Midbrain (tissue), 1 donor: ENCODE results near the gene PLCD3.
A peak's percentile ranks its signal among the peaks of the same experiment; 100 is the strongest.

Source experiments
- DNase-seq: peaks from one replicate; lab custom pipeline; 2025; lab: John Stamatoyannopoulos, UW

PLCD3 gene

DNA sequence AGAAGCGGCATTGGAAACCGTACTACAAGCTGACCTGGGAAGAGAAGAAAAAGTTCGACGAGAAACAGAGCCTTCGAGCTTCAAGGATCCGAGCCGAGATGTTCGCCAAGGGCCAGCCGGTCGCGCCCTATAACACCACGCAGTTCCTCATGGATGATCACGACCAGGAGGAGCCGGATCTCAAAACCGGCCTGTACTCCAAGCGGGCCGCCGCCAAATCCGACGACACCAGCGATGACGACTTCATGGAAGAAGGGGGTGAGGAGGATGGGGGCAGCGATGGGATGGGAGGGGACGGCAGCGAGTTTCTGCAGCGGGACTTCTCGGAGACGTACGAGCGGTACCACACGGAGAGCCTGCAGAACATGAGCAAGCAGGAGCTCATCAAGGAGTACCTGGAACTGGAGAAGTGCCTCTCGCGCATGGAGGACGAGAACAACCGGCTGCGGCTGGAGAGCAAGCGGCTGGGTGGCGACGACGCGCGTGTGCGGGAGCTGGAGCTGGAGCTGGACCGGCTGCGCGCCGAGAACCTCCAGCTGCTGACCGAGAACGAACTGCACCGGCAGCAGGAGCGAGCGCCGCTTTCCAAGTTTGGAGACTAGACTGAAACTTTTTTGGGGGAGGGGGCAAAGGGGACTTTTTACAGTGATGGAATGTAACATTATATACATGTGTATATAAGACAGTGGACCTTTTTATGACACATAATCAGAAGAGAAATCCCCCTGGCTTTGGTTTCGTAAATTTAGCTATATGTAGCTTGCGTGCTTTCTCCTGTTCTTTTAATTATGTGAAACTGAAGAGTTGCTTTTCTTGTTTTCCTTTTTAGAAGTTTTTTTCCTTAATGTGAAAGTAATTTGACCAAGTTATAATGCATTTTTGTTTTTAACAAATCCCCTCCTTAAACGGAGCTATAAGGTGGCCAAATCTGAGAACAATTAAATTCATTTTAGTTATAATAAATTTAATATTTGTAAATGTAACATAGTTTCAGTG is 17.7 kb upstream of the PLCD3 start:
- DNase-seq = peak; percentile 65

DNA sequence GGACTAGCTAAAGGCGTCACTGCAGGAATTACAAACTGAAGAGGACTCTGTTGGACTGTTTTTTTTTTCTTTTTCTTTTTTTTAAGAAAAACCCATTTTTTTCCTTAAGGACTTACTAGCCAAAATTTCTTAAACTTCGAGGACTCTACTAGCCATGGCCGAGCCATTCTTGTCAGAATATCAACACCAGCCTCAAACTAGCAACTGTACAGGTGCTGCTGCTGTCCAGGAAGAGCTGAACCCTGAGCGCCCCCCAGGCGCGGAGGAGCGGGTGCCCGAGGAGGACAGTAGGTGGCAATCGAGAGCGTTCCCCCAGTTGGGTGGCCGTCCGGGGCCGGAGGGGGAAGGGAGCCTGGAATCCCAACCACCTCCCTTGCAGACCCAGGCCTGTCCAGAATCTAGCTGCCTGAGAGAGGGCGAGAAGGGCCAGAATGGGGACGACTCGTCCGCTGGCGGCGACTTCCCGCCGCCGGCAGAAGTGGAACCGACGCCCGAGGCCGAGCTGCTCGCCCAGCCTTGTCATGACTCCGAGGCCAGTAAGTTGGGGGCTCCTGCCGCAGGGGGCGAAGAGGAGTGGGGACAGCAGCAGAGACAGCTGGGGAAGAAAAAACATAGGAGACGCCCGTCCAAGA is 16.8 kb upstream of the PLCD3 start:
- DNase-seq = peak; percentile 84

DNA sequence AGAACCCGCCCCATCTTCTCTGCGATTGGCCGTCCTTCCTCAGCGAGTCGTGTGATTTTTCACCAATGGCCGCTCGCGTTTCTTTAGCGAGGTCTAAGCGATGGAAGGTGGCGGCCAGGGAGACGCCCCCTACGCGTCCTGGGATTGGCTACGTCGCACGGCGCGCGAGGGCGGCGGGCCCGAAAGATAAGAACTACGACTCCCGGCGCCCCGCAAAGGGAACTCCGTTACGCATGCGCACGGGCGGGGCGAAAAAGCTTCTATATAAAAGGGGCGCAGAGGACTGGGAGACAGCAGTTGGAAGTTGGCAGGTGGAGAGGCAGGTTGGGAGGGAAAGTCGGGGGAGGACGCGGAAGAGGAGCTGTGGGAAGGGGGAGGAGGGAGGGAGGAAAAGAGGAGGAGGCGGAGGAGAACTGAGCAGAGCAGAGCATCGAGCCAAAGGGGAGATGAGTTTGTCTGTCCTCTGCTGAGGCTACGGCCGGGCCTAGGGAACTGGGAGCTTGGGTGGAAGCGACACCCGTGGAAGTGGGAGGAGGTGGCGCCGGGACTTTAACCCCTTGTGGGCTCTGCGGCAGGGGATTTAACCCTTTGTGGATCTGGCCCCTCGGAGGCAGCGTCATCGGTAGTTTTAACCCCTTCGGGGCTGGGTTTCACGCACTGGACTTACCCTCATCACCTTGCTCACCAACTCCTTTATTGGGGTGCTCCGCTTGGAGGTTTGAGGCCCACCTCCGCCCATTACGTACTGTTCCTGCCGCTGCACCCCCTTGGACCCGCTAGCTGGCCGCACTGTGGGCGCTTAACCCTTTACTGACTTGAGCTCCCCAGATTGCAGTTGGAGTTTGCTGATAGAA is 16.1 kb upstream of the PLCD3 start, which contains the start of gene HEXIM1:
HEXIM1 (plus strand) TSS at position 293 of the 854 bp plus-strand sequence. CDS start 716 bp downstream, outside the sequence.
- peak; percentile 100 for DNase-seq

DNA sequence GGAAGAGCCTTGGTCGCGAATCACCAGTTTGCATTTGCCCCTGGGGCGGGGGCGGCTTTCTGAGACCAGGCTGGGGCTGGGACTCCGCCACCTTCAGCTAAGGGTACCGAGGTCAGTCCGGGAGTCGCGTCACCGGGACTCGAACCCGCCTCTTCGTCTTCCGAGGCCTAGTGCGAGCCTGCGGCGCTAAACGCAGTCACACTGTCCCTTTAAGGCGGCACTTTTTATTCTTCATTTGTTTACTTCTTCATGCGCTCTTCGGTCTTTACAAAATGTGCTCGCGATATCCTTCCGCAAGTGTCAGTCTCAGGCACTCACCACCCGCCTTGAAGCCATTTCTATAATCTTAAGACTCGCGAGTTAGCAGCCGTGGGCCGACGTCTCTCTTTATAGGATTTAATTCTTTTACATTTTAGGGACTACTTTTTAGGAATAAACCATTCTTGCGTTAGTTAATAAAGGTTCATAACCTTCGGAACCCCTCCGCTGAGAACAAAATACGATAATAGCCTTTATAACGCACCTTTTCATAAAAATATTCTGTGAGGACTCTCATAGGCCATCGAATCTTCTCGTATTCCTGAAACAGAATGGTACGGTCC is 15.4 kb upstream of the PLCD3 start:
- peak; percentile 91 for DNase-seq

DNA sequence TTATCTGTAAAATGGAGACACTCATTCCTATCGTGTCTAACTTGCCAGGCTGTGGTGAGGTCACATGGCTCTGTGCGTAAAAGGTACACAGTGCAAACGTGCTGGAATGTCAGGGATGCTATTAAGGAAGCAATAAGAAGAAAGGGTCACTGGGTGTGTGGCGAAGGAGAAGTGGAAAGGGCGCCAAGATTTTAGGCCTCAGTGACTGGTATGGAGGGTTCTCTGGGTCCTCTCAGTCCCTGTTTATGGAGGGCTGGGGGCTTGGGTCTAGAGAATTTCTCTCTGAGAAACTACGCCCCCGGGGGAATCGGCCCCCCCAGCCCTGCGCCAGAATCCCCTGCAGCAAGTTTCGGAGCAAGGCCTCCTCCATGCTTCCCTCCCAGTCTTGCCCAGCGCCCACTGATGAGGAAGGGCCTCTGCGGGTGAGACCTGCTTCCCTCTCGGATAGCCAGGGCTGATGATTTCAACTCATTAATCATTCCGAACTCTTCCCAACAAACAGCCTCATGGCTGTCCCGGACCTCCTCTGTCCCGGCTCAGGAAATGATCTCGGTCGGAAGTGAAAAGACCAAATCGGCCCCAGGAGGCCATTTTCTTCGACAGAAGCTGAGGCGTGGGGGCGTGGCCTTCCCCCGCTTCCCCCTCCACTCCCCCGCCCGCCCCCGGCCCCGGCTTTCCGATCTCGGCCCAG is 14.7 kb upstream of the PLCD3 start:
- peak; percentile 81 for DNase-seq

DNA sequence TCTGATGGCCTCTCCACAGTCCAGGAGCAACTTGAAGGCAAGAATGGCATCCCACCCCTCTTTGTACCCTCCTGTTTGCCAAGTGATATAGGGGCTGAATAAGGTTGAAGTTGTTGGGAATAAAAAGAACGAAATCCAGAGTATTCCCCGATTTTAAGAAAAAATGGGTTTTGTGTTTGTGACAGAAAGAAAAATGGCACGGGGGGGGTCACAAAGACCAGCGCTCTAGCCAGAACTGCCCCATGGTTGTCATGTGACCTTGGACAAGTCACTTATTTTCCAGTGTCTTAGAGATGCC is 14.2 kb upstream of the PLCD3 start:
- no peak for DNase-seq

DNA sequence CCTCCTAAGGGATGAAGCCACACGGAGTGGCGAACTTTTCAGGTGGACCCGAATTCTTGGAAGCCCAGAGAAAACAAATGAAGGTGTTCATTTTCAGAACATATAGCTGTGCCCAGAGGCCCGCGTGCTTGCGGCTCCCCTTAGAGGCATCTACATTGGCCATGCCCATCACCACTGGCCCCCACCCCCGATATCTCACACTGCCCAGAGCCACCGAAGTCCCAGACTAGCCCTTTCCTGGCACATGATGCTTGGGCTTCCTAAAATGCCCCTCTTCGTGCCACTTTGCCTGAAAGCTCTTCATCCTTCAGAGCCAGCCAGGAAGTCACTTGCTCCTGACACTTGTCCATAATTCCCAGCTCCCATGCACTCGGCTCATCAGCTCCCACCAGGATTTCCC is 13.9 kb upstream of the PLCD3 start:
- no peak for DNase-seq

DNA sequence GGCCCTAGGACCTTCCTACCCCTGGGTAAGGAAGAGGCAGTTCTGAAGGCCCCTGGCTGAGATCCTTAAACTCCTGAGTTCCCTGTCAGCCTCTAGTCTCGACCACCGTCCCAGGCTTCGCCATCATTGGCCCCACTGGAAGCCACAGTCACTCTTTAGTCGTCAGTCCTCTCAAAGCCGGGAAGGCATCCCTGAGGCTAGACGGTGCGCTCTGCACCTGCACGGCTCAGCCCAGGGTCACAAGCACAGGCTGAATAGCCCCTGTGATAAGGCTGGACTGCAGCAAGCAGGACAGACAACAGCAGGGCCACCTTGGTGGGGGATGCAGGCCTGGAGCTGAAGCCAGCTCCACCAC is 12.7 kb upstream of the PLCD3 start:
- no peak for DNase-seq

DNA sequence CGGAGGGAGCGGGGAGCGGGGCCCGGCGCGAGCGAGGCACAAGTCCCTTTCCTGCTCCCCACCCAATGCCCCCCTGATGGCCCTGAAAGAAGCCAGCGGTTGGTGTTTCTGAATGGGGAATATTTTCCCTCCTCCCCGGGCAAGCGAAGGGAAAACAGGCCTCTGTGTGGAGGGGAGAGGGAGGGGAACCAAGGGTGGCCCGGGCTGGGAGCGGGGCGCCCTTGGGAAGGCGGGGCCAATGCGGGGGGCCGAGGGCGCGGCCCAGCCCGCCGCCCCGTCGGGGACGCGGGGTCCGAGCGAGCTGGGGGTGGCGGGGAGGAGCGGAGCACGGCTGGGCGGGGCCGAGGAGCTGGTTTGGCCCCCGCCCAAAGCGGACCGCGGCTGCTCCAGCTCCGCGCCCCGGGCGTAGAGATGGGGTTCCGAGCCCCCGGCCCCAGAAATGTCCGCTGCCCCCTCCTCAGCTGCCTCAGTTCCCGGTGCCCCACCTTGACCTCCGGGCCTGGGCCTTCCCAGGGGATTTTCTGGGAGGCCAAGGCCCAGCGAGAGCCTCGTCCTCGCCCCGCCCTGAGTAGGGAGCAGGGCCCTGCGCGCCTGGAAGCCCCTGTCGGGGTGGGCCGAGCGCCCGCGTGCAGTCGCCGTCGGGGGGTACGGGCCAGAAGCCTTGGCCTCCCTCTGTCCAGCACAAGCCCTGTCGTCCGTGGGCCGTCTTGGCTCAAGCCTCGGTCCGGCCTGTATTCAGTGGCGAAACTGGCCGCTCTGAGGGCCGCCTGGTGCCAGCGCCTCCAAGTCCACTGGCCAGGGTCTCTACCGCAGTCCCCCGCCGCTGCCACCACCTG is 12.1 kb upstream of the PLCD3 start:
- DNase-seq = peak; percentile 71

DNA sequence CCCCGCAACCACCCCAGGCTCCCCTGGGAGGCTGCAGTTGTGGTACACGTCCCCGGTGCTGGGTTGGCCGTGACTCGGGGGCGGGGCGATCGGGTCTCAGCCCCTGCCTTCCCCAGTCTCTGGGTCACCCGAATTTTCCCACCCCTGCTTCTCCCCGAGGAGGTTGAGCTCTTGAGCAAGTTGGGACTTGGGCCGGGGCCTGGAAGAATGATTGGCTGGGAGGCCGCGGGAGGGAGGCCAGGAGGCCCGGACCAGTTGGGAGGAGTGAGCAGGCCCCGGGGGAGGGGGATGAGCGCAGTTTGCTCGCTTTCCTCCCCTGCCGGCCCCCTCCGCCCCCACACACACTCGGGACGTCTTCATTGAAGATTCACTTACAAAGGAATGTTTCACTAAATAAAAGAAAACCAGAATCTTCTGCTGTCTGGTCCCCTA is 11.5 kb upstream of the PLCD3 start:
- peak; percentile 71 for DNase-seq

DNA sequence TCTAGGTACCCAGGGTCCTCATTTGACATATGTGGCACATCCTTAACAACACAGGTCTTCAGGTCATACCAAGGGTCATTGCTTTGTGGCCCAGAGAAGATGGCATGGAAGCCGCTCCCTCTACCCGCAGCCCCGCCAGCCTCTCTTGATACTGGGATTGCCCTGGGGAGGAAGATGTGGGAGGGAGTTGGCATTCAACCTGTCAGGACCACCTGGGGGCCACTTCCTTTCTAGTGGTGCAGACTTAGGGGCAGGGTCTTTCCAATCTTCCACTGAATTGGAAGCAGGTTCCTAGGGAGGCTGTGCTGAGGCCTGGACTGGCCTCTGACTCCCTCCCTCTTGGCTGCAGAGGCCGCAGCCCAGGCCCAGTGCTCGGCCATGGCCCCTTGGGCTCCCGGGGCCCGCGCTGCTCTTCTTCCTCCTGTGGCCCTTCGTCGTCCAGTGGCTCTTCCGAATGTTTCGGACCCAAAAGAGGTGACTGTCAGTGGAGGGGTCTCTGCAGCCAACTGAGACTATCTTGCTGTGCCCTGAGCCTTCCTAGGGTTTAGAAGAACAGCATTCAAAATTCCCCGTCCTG is 10.9 kb upstream of the PLCD3 start:
- DNase-seq = no peak

DNA sequence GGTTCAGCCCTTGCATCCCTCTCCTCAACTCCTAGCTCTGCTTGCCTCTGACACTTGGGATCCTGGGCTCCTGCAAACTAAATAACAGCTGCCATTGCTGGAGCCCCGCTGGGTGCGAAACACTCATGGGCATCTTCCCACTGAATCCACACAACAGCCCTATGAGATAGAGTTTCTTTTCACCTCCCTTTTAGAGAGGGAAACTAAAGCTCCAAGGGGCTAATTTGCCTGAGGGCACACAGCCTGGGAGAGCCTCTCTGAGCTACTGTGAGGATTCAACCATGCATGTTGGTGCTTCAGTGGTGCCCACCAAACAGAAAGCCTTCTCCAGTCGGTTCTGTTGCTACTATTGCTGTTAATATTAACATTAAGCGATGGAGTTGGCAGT is 7.2 kb upstream of the PLCD3 start:
- no peak for DNase-seq

DNA sequence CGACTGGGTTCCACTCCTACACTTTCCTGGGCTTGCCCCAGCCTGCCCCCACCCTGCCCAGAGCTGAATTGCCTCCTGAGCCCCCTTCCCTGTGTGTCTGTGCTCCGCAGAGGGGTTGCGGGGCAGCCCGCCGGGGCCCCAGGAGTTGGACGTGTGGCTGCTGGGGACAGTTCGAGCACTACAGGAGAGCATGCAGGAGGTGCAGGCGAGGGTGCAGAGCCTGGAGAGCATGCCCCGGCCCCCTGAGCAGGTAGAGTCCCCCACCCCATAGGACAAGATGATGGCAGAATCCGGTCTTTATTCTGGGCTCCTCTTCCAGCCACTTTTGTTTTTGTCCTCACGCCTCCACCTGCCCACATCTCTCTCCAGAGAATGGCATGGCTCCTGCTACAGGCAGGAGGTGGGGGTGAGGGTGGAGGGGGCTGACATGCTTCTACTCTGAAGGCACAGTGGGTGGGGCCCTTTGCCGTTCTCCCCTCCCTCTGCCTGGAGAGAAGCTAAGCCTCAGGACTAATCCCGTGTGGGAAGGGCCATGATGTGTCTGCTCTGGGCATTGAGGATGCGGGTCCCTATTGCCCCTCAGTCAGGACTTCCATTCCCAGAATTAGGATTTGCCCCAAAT is 6.7 kb upstream of the PLCD3 start:
- DNase-seq = no peak

DNA sequence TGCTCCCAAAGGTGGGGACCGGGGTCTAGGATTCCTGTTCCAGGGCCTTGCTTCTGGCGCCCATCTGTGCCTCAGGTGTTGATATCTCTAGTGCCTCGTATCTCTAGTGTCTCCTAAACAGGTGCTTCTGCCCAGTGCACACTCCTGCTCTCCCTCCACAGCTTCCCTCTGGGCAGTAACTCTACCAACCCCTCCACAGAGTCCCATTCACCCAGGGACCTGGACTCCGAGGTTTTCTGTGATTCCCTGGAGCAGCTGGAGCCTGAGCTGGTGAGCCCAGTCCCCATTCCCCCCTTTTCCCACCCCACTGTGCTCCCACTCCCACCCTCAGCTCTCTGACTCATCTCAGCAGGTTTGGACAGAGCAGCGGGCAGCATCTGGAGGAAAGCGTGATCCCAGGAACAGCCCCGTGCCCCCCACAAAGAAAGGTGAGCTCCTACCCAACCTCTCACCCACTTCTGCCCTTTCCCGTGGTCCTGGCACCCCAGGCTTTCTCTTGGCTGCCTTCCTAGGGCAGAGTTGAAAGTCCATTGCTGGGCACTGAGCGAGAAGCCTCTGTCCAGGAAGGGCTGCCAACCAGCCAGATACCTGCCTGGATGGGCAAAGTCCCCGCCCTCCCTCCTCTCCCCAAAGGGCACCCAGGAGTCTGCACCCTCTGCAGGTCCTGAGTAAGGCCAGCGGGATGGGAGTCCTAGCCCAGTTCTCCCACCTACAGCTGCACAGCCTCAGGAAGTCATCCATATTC is 5.4 kb upstream of the PLCD3 start:
- no peak for DNase-seq

DNA sequence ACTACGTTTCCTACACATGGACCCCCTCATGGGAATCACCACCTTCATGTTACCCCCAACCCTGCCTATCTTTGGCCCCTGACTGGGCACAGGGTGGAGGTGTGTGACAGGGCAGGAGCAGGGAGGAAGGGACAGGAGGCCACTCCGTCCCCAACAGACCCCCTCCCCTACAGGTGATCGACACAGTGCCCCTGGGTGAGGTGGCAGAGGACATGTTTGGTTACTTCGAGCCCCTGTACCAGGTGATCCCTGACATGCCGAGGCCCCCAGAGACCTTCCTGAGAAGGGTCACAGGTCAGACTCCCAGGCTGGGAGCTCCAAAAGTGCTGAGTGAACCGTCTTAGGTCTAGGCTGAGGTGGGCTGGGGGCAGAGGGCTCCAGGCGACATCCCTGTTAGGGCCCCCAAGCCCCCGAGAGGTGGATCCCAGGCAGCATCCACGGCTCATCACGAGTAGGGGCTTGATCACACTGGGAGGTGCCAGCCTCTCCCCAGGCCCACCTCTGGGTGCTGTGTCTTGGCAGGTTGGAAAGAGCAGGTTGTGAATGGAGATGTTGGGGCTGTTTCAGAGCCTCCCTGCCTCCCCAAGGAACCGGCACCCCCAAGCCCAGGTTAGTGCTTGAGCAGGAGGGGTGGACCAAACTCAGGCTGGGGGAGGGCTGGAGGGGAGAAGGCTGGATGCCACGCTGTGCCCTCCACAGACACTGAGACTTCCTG is 4.7 kb upstream of the PLCD3 start:
- DNase-seq = no peak

DNA sequence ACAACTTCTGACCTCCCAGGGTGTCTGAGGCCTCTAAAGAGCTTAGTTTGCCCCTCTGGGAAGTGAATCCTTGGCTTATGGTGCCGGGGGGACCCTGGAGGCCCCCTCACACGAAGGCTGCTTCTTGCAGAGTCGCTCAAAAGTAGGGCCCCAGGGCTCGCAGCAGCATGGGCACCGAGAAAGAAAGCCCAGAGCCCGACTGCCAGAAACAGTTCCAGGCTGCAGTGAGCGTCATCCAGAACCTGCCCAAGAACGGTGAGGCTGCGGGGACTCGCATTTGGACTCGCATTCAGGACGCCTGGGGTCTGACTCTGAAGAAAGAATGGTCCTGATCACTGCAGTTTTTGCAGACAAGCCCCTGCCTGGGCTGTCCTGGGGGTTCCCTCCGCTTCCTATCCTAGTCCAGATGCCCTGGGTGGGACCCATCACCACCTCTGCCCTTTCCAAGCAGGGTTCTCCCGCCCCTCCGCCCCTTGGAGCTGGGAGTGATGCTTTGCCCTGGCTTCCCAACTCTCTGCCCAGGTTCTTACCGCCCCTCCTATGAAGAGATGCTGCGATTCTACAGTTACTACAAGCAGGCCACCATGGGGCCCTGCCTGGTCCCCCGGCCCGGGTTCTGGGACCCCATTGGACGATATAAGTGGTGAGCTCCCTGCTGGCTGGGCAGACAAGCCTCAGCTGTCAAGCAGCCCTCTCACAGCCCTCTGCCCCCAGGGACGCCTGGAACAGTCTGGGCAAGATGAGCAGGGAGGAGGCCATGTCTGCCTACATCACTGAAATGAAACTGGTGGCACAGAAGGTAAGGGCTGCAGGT is 3.9 kb upstream of the PLCD3 start:
- no peak for DNase-seq

DNA sequence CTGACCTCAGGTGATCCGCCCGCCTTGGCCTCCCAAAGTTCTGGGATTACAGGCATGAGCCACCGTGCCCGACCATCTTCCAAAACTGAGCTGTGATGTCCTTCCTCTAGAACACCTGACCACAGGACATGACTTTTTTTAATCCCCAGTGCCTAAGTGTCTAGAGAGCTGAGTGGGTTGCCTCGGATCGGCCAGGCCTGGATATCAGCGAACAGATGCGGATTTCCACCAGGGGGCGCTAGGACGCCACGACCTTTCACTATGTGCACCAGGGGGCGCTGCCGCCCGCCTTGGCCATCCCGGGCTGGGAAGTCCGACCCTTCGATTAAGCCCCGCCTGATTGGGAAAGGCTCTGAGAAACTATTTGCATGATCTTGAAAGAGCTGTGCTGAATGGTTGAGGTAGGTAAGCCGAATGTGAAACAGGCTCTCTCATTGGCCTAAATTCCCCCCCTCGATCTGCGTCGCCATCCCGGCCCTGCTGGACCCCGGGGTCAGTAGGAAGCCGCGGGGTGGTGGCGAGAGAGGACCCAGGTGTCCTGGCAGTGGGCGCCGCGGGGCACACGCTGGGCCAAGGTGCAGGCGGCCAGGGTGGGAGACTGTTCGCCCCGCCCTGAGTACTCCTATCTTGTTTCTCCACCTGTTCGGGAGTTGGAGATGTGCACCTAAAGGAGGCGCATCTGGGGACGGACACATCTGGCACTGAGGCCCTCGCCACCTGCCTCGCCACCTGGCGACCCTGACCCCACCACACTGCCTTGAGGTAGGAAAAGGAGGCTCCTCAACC is 3.1 kb upstream of the PLCD3 start, which contains the start of gene ACBD4:
ACBD4 (plus strand) TSS at position 496 of the 786 bp plus-strand sequence. CDS start 458 bp downstream, outside the sequence.
- peak; percentile 94 for DNase-seq
